GM18909 (cell line): Measurements from ENCODE around the gene RTL10.

Source experiments
- ATAC-seq: cut with Tn5 transposase; IDR thresholded peaks from one replicate; pipeline ENCODE4 v1.9.1; 2021; ENCODE audit warnings: mild to moderate bottlenecking; ENCODE audit not compliant: unreplicated experiment, poor library complexity

RTL10 gene

GRCh38 chr22:19867617-19868016 lies 12.9 kb upstream of the RTL10 start:
- ATAC-seq = no peak

- ATAC-seq = no peak
Observed at GRCh38 chr22:19866665-19867009, 12.0 kb upstream of the RTL10 start.

- no peak for ATAC-seq
Observed at GRCh38 chr22:19865141-19865829, 10.6 kb upstream of the RTL10 start.

GRCh38 chr22:19864538-19865106 lies 9.9 kb upstream of the RTL10 start:
- no peak for ATAC-seq

- ATAC-seq = no peak
Observed at GRCh38 chr22:19863571-19863970, 8.9 kb upstream of the RTL10 start.

GRCh38 chr22:19862619-19863246 lies 8.1 kb upstream of the RTL10 start:
- no peak for ATAC-seq

GRCh38 chr22:19859861-19860510 lies 5.3 kb upstream of the RTL10 start:
- no peak for ATAC-seq

- no peak for ATAC-seq
Observed at GRCh38 chr22:19857382-19857781, 2.7 kb upstream of the RTL10 start.

- ATAC-seq = peak; percentile 19
Observed at GRCh38 chr22:19855504-19856409, 1.1 kb upstream of the RTL10 start.

- ATAC-seq = peak; percentile 7
Observed at GRCh38 chr22:19853879-19854777, 546 bp downstream of the RTL10 start.

- no peak for ATAC-seq
Observed at GRCh38 chr22:19853058-19853878, 1.4 kb downstream of the RTL10 start.

GRCh38 chr22:19852177-19852781 lies 2.4 kb downstream of the RTL10 start:
- ATAC-seq = no peak

- ATAC-seq = no peak
Observed at GRCh38 chr22:19851291-19852176, 3.1 kb downstream of the RTL10 start.

GRCh38 chr22:19850763-19851109 lies 3.9 kb downstream of the RTL10 start:
- no peak for ATAC-seq

GRCh38 chr22:19849835-19850762 lies 4.6 kb downstream of the RTL10 start:
- ATAC-seq = no peak
